IMR-90 (cell line): ENCODE data around the gene BMP7. TPM values are rescaled to one million over a fixed set of nuclear protein-coding genes. Genes with fewer than 3 reads are reported as not detected.

Experiments used
- ATAC-seq: fragments of 200-7000 bp; cut with Tn5 transposase; 2 replicates; pipeline ENCODE4 v1.9.1; 2020; ENCODE audit warnings: low read depth, mild to moderate bottlenecking, moderate library complexity
- BruUV-seq: library from RNA; stranded (reverse); fragments of 400-500 nt; replicated peaks from 2 replicates; lab custom pipeline; 2021; lab: Mats Ljungman, UMichigan
- CTCF ChIA-PET: fragments of 300-600 bp; formaldehyde crosslinking; extraction: SDS; loops from one replicate; lab custom pipeline; 2021; ENCODE audit warnings: antibody characterized with exemption; lab: Yijun Ruan, JAX
- POLR2A ChIA-PET: fragments of 300-600 bp; sonication (Branson Sonifier 250); formaldehyde crosslinking; loops from one replicate; lab custom pipeline; 2022; ENCODE audit warnings: antibody characterized with exemption; ENCODE audit not compliant: unreplicated experiment; lab: Charles Lee
- DNase-seq: peaks from one replicate; pipeline ENCODE4 v3.0.0; 2013
- H2AFZ ChIP-seq: replicated peaks from 2 replicates; pipeline ENCODE3; 2013; ENCODE audit warnings: low read length, mild to moderate bottlenecking; ENCODE audit not compliant: poor library complexity
- H2AK5ac ChIP-seq: 2 replicates; pipeline ENCODE4 v1.6.1; 2013; ENCODE audit warnings: low read depth, low read length, inconsistent platforms
- H2AK9ac ChIP-seq: replicated peaks from 2 replicates; pipeline ENCODE3; 2013; ENCODE audit warnings: mild to moderate bottlenecking, low read depth, low read length, moderate library complexity; ENCODE audit not compliant: poor library complexity
- H2BK120ac ChIP-seq: 2 replicates; pipeline ENCODE4 v1.6.1; 2013; ENCODE audit warnings: low read depth, low read length, inconsistent platforms
- H2BK15ac ChIP-seq: 3 replicates; pipeline ENCODE4 v1.6.1; 2013; ENCODE audit warnings: low read depth, low read length, inconsistent platforms
- H2BK20ac ChIP-seq: 2 replicates; pipeline ENCODE4 v1.6.1; 2013; ENCODE audit warnings: low read depth, mild to moderate bottlenecking, inconsistent platforms, low read length, moderate library complexity
- H2BK5ac ChIP-seq: 2 replicates; pipeline ENCODE4 v1.6.1; 2013; ENCODE audit warnings: mild to moderate bottlenecking, low read depth, low read length, inconsistent platforms; ENCODE audit not compliant: poor library complexity, severe bottlenecking
- H3K14ac ChIP-seq: replicated peaks from 2 replicates; pipeline ENCODE4 v1.6.1; 2013; ENCODE audit warnings: low read depth, low read length, inconsistent platforms
- H3K18ac ChIP-seq: 2 replicates; pipeline ENCODE4 v1.6.1; 2013; ENCODE audit warnings: low read depth, low read length, control low read depth
- H3K23ac ChIP-seq: 2 replicates; pipeline ENCODE4 v1.6.1; 2013; ENCODE audit warnings: low read depth, low read length, inconsistent platforms
- H3K27ac ChIP-seq: 2 replicates; pipeline ENCODE4 v1.5.1; 2013; ENCODE audit warnings: mild to moderate bottlenecking, control low read depth, low read length; ENCODE audit not compliant: insufficient read depth
- H3K27me3 ChIP-seq: 2 replicates; pipeline ENCODE4 v1.6.1; 2013; ENCODE audit warnings: low read length; ENCODE audit not compliant: control insufficient read depth, insufficient read depth
- H3K36me3 ChIP-seq: 2 replicates; pipeline ENCODE4 v1.6.1; 2013; ENCODE audit warnings: low read length, mixed read lengths; ENCODE audit not compliant: control insufficient read depth, insufficient read depth
- H3K4ac ChIP-seq: 2 replicates; pipeline ENCODE4 v1.6.1; 2013; ENCODE audit warnings: low read depth, low read length, inconsistent platforms
- H3K4me1 ChIP-seq: 2 replicates; pipeline ENCODE4 v1.6.1; 2013; ENCODE audit warnings: low read length, mixed read lengths; ENCODE audit not compliant: control insufficient read depth, insufficient read depth
- H3K4me2 ChIP-seq: 2 replicates; pipeline ENCODE4 v1.6.1; 2013; ENCODE audit warnings: low read depth, mild to moderate bottlenecking, control low read depth, low read length, moderate library complexity
- H3K4me3 ChIP-seq: 2 replicates; pipeline ENCODE4 v1.5.1; 2013; ENCODE audit warnings: low read depth, mild to moderate bottlenecking, control low read depth, low read length, moderate library complexity; ENCODE audit not compliant: insufficient read depth
- H3K56ac ChIP-seq: 2 replicates; pipeline ENCODE4 v1.6.1; 2013; ENCODE audit warnings: low read length, inconsistent platforms; ENCODE audit not compliant: insufficient read depth; ENCODE audit errors: extremely low read depth
- H3K79me1 ChIP-seq, 2 experiments: 2 replicates each; pipeline ENCODE4 v1.6.1; 2013; ENCODE audit warnings: low read length in 2 of 2, inconsistent platforms in 1 of 2, low read depth in 1 of 2
- H3K9ac ChIP-seq: 2 replicates; pipeline ENCODE4 v1.6.1; 2013; ENCODE audit warnings: low read depth, low read length, control low read depth
- H3K9me1 ChIP-seq: 2 replicates; pipeline ENCODE4 v1.6.1; 2013; ENCODE audit warnings: low read length, inconsistent platforms; ENCODE audit not compliant: insufficient read depth
- H3K9me3 ChIP-seq: 2 replicates; pipeline ENCODE4 v1.6.1; 2013; ENCODE audit warnings: low read length; ENCODE audit not compliant: control insufficient read depth, insufficient read depth
- H4K20me1 ChIP-seq: 2 replicates; pipeline ENCODE4 v1.6.1; 2013; ENCODE audit warnings: low read length, inconsistent platforms; ENCODE audit not compliant: insufficient read depth
- H4K5ac ChIP-seq: 2 replicates; pipeline ENCODE4 v1.6.1; 2013; ENCODE audit warnings: mild to moderate bottlenecking, low read depth, low read length, control low read depth
- H4K8ac ChIP-seq, 2 experiments: 2 replicates each; pipeline ENCODE4 v1.6.1; 2013; ENCODE audit warnings: low read depth in 2 of 2, low read length in 2 of 2, control low read depth in 1 of 2, inconsistent platforms in 1 of 2
- H4K91ac ChIP-seq: 2 replicates; pipeline ENCODE4 v1.6.1; 2013; ENCODE audit warnings: low read depth, low read length, inconsistent platforms; ENCODE audit not compliant: insufficient read depth
- FOS ChIP-seq: fragments of 150-350 bp; IDR thresholded peaks from 2 replicates; pipeline ENCODE4 v1.6.1; 2016; ENCODE audit warnings: low read depth, low read length
- MAFK ChIP-seq: IDR thresholded peaks from 2 replicates; pipeline ENCODE4 v1.6.1; 2012; ENCODE audit warnings: low read depth, low read length, improper control_type of control experiment
- MXI1 ChIP-seq: IDR thresholded peaks from 2 replicates; pipeline ENCODE4 v1.6.1; 2012; ENCODE audit warnings: low read depth, mild to moderate bottlenecking, low read length, moderate library complexity, borderline replicate concordance
- RCOR1 ChIP-seq: IDR thresholded peaks from 2 replicates; pipeline ENCODE4 v1.6.1; 2012; ENCODE audit warnings: mild to moderate bottlenecking, low read length, improper control_type of control experiment; ENCODE audit not compliant: insufficient replicate concordance
- SMC3 ChIP-seq: fragments of 150-350 bp; IDR thresholded peaks from 2 replicates; pipeline ENCODE4 v1.6.1; 2016; ENCODE audit warnings: low read depth, mild to moderate bottlenecking, antibody characterized with exemption, low read length, moderate library complexity
- WGBS, 2 experiments: methylation state at CpG; one replicate each; pipeline versions ENCODE4 v1.1.5 to v1.1.7; 2013; ENCODE audit warnings: missing lambda C conversion rate in 2 of 2; ENCODE audit not compliant: insufficient read length in 1 of 2; ENCODE audit errors: extremely low coverage in 2 of 2; 5-methylcytosine and 5-hydroxymethylcytosine counted together
- dilution Hi-C: fragments of 300-500 bp; cut with HindIII; formaldehyde crosslinking; loops from one replicate; pipeline ENCODE4 v1.14.3; 2018; ENCODE audit warnings: low sequenced_read_pairs; ENCODE audit not compliant: unreplicated experiment
- in situ Hi-C: fragments of 300-500 bp; cut with MboI; formaldehyde crosslinking; loops from 3 replicates; pipeline ENCODE4 v1.14.3; 2019; ENCODE audit warnings: low sequenced_read_pairs, inconsistent platforms, mixed read lengths
- intact Hi-C: fragments of 100-400 bp; cut with micrococcal nuclease; formaldehyde crosslinking; loops from 2 replicates; pipeline ENCODE4 v1.10.0; 2022
- polyA plus RNA-seq, 3 experiments: library from polyadenylated mRNA; depleted of rRNA; stranded (reverse); fragments of >200 nt; gene quantifications; 2 replicates each; pipeline ENCODE4 v1.2.3, GENCODE V29; 2012; ENCODE audit warnings: low replicate concordance in 1 of 3
- total RNA-seq: library from RNA; depleted of rRNA; stranded (reverse); fragments of >200 nt; gene quantifications from 2 replicates; pipeline ENCODE4 v1.2.3, GENCODE V29; 2012

BMP7 gene
- total and polyA plus RNA-seq, 2 of the 4 experiments (the other 2 are of a cell fraction), result not detected

GRCh38 chr20:57124800-57125517 lies 141.5 kb downstream of the BMP7 start:
- Histone ChIP-seq H3K56ac (no peak overlapping the region), H4K20me1 (no peaks in the 10 kb centered on the region), H3K18ac (no peak overlapping the region), H3K9me1 (no peaks in the 10 kb centered on the region), H3K4me1 (no peaks in the 10 kb centered on the region), H4K5ac (no peak overlapping the region), H3K4me3 (no peak overlapping the region), H2AK5ac (no peak overlapping the region), H2BK15ac (no peak overlapping the region), H3K23ac (no peak overlapping the region), H2AK9ac (no peak overlapping the region), H3K36me3 (no peaks in the 10 kb centered on the region), H4K91ac (no peak overlapping the region), H3K4ac (no peak overlapping the region), H2AFZ (no peak overlapping the region), H3K27me3 (no peaks in the 10 kb centered on the region), H4K8ac (no peak overlapping the region), H3K14ac (no peak overlapping the region), H3K9me3 (peaks cover 6% of the 10 kb centered on the region), H3K27ac (no peak overlapping the region), H3K4me2 (no peak overlapping the region), H2BK5ac (no peak overlapping the region), H3K9ac (no peak overlapping the region), H2BK120ac (no peak overlapping the region), H2BK20ac (no peak overlapping the region), H3K79me1 (no peaks in the 10 kb centered on the region)
- in situ Hi-C loops, result no loop called here
- ATAC-seq, result no peak
- TF ChIP-seq FOS (no peak), RCOR1 (no peak), MAFK (no peak), MXI1 (no peak), SMC3 (no peak)
- POLR2A ChIA-PET, result no interaction called here
- CTCF ChIA-PET, result no interaction called here
- WGBS, 2 experiments, result 10% methylated on average over 2 of the region's 12 CpGs; no CpG with 5 or more reads in 1 of the 2 experiments
- DNase-seq, result no peak
- BruUV-seq, result no TSS peak
- intact Hi-C loops, result no loop called here
- dilution Hi-C loops, result no loop called here
